SIG-M5 treated with dmso at 0.1 percent for 504 hours (cell line): ENCODE data around the gene TRMT1.

Source experiments
- DNase-seq: peaks from one replicate; lab custom pipeline; 2025; ENCODE audit not compliant: unreplicated experiment; lab: John Stamatoyannopoulos, UW

Gene TRMT1

DNA sequence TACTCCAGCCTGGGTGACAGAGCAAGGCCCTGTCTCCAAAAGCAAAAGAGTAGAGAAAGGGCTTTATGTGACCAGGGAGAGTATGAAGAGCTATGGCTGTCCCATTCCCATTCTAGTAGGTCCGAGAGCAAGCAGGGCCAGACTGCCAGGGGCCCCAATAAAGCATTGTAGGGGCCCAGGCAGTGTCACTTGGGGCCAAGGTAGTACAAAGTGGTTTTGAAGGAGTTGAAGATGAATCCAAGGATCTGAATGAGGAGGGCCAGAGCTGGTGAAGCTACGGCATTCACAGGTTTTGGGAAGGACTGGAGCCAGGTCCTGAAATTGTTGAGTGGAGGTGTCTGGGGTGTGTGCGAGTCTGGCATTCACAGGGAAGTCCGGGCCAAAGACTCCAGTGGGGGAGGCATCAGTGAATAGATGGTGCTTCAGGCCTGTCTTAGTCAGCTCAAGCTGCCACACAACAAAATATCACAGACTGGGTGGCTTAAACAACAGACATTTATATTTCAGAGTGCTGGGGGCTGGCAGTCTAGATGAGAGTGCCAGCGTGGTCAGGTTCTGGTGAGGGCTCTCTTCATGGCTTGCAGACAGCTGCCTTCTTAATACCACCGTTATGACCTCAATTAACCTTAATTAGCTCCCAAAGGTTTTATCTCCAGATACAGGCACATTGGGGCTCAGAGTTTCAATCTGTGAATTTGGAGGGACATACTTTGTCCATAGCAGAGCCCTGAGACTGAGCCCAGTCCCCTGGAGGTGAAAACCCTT is 11.5 kb upstream of the TRMT1 start:
- DNase-seq: no peak

DNA sequence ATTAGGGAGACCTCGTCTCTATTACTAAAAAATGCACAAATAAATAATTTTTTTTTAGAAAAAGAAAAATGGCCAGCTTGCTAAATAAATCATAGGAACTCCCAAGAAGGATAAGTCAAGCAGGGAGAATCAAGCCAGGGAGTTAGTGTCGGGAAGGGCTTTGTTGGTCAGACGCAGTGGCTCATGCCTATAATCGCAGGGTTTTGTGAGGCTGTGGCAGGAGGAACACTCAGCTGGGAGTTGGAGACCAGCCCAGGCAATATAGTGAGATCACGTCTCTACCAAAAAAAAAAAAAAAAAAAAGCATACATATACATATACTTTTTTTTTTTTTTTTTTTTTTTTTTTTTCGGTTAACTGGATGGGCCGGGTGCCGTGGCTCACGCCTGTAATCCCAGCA is 10.5 kb upstream of the TRMT1 start:
- no peak for DNase-seq

DNA sequence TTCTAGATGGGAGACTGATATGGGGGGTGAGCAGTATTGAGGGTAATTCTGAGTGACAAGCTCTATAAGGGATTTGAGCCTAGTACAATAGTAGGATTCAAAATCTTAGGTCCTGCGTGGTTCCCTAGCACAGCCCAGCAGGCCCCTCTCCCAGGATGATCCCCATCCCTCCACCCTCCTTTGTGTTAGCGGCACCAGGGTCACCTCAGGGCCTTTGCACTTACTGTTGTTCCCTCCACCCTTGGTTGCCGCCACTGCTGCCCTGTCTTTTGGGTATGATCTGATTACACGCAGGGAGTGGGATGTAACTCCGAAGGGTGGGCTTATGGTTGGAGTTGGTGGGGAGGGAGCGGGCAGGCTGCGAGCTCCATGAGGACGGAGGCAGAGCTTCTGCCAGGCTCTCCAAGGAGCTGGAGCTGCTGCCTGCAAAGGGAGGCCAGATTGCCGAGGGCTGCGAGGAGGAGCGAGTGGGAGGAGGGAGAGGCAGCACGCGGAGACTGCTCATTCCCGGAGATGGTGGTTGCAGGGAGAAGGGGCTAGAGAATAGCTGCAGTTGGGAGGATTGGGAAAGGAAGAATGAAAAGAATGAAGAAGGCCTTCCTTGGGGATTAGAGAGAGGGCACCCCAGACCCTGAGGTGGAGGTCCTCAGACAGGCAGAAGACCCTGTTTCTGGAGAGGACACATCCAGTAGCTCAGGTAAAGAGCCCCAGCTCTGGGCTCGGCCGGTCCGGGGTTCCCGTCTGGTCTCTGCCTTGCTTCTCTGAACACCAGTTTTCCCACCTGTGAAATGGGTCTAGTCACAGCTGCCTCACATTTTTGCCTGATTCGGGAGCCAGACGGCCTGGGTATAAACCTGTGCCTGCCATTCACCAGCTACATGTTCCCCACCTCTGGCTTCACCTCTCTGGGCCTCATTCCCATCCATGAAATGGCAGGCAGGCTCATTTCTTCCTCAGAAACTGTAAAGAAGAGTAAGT is 6.7 kb upstream of the TRMT1 start:
- DNase-seq: no peak

DNA sequence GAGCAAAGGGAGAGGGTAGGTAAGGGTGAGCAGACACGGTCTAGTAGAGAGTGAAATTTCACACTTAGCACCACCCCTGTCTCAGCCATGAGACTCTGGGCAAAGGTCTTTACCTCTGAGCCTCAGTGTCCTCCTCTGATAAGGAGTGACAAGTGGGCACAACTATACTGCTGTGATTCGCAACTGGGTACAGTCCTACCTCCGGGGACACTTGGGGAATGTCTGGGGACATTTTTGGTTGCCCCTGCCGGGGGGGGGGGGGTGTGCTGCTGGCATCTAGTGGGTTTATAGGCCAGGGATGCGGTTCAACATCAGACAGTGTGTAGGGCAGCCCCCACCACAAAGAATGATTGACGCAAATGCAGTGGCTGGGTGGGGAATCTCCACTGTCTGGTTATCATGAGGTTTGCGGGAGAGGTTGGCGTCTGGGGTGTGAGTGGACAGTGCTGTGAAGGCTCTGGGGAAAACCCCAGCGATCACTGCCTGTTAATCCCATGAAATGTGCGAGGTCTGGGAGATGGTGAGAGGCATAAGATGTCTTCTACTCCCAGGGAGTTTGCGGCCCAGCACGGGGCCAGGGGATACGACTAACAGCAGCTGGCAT is 5.8 kb upstream of the TRMT1 start:
- DNase-seq: no peak

DNA sequence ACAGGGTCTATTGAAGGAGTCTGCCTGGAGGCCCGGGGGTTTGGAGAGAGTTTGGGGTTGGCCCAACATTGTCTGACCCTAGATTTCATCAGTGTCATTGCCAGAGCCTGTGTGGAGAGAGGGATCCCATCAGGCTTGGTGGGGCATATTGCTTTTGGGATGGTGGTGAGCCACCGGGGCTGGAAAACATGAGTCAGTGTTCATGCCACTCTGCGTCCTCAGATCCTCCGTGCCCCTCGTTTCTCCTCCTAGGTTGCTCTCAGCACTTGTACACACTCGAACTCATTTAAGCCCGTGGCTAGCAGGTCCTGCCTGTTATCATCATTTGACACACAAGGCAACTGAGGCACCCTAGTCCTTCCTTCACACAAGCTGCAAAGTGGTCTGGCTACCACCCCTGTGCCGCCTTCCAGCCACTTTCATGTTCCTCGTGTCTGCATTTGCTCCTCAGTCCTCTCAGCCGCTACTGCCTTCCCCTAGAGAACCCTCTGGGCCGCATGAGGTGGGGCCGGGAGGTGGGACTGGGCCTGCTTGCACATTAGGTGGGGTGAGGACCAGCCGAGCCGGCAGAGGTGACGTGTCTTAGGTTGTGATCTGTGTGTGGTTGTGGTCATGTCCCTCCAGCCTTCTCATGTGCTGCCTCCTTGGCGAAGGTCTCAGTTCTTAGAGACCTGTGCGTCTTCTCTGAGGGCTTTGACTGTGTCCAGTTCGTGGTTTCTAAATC is 5.2 kb upstream of the TRMT1 start:
- DNase-seq: no peak

DNA sequence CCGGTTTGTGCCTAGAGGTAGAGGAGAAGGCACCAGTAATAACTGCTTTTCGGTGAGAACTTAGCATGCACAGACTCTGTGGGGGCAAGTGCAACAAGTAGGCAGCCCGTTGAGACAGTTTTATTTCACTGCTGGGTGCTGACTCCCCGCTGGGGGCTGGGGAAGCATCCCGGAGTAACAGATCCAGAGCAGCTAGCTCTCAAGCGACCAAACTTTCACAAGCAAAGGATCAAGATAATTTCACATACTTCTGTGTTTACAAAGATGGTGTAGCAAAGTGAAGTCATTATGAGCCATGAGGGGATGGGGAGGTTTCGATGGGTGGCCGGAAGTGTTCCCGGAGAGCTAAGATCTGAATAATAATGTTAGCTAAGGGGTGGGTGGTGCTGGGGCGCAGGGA is 4.3 kb upstream of the TRMT1 start:
- DNase-seq: no peak

DNA sequence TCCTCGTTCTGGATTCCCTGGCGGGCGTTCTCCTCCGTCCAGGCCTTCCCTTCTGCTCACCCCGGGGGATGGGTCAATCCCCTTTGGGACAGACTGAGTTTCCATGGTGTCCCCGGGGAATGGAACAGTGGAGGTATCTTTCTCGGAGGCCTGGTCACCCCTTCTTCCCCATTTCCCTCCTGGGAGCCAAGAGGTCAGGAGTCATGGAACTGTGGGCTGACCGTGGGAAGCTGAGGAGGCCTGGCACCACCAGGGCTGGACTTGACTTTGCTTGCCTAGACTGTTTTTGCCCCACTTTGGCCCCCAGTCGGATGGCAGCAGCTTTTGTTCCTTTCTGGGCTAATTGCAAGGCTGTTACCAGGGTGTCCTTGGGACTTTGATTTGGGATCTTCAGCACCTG is 3.5 kb upstream of the TRMT1 start:
- no peak for DNase-seq

DNA sequence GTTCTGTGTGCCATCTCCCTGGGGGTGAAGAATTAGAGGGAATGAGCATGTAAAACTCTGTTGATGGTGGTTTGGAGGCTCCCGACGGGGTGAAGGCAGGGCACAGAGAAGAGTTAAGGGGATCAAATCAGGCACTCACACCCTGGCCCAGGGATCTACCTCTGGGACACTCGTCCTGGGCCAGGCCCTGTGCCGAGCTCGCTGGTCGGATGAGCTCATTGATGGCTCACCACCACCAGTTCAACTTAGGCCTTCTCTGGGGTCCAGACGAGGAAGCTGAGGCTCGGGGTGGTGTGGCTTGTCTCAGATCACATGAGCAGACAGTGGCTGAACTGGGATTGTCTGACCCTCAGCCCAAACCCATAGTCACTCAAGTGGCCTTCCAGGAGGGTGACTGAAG is 3.1 kb upstream of the TRMT1 start:
- DNase-seq: no peak

DNA sequence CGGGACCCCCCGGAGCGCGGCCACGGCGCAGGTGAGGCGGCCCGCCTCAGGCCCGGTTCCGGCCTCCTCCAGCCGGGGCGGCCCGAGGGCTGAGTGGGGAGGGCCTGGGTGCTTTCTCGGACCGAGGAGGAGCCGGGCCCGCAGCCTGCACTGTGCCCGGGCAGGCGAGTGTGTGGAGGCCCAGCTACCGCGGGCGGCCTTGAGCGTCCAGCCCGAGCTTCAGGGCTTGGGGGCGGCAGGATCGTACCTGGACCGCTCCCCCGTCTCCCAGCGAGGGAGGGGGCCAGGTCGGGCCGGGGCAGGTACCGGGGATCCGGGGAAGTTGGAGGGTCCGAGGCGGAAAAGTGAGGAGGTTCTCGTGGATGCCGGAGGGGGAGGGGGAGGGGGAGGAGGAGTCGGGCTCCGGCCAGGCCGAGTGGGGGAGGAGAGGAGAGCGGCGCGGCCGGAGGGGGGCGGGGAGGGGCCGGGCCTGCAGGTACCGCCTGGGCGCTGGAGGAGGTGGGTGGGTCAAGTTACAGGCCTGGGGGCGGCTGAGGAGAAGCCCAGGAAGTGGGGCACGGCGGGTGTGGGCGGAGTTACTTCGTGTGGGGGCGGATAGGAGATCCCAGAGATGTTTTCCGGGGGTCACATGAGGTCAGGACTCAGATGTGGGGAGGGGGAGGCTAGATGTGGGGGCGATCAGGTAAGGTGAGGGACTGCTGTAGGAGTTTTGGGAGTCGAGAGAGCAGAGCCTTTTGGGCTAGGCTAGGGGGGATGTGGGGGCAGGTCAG is 2.1 kb upstream of the TRMT1 start:
- no peak for DNase-seq

DNA sequence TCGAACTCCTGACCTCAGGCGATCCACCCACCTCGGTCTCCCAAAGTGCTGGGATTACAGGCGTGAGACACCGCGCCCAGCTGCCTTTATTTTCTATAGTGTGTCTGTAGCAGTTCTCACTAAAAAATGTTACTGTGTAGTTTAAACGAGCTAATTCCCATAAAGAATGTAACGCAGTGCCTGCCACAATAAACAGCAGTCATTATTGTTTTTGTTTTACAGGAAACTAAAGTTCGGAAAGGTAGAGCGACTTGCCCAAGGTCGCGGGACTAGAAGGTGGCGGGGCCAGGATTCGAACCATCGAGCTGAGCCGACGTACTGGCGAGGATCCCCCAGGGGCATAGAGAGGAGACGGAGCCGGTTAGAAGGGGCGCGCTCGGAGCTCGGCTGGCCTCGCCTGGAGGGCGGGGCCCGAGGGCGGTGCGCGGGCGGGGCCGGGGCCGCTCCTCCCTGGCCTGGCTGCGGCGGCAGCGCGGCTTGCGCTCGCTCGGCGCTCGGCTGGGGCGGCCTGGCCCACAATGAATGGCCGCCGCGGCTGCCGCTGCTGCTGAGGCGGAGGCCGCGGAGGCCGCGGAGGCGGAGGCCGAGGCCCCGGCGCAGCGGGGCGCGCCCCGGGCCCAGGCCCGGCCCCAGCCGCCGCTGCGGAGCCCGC is 1.4 kb upstream of the TRMT1 start, which contains the start of gene NACC1:
NACC1 (plus strand) TSS at position 493 of the 652 bp plus-strand sequence. CDS start 16,944 bp downstream, outside the sequence.
- peak; percentile 93 for DNase-seq

DNA sequence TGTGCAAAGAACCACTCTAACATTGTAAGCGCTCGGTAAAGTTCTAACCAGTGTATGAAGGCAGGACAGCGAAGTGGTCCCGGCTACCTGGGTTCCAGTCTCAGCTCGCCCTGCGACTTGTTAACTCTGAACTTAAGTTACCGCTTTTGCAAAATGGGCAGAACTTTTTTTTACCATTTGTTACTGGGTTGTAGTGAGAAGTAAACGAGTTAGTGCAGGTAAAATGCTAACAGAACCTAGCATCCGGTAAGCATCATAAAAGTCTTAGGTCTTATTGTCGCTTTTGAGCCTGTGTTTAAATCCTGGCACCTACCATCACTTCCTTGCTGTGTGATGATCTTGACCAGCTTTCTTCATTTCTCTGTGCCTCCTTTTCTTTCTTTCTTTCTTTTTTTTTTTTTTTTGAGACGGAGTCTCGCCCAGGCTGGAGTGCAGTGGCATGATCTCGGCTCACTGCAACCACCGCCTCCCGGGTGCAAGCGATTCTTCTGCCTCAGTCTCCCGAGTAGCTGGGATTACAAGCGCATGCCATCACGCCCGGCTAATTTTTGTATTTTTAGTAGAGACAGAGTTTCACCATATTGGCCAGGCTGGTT is 734 bp upstream of the TRMT1 start:
- peak; percentile 58 for DNase-seq

DNA sequence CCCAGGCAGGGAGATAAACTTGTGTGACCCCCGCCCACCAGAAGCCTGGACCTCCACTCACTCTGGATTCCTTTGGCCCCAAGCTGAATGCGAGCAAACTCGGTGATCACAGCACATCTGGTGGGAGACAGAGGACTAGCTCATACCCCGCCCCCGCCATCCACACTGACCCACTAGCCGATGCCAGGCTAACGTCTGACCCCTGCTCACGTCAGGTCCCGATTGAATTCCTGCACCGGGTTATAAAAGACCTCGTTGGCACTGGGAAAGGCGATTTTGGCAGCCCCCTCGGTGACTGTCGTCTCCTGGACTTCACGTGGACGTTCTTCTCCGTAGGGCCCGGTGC is 631 bp downstream of the TRMT1 start:
- no peak for DNase-seq

DNA sequence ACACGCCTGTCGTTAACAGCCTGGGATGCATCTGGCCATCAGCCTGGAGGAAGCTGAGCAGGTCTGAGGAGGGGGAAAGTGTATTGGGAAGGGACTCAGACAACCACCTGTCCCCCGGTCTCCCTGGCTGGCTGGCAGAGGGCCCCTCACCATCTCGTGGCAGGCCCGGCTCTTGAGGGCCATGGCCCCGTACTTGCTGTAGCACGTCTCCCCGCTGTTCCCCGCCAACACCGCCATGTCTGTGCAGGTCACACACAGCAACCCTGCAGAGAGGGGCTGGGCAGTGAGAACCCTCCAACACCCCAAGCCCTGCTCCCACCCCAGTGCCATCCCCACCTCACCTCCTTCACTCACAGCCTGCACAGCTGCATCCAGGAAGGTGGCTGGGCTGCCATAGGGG is 4.0 kb downstream of the TRMT1 start:
- no peak for DNase-seq

DNA sequence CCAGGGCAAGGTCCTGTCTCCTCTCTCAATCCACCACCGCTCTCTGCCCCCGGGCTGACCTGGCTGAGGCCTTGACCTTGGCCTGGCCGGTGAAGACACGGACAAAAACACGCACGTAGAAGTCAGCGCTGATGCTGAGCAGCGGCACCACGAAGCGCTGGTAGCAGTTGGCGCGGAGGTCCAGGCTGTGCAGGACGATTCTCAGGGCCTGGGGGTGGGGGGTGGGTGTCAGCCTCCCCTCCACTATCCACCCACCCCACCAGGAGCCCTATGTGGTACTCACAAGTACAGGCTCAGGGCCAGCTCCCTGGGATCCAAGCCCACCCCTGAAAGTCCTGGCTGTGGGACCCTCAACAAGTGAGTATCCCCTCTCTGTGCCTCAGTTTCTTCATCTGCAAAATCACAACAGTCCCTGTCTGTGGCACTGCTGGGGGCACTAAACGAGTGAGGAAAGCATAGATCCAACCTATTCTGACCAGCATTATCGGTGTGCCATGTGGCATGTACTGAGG is 6.4 kb downstream of the TRMT1 start:
- no peak for DNase-seq

DNA sequence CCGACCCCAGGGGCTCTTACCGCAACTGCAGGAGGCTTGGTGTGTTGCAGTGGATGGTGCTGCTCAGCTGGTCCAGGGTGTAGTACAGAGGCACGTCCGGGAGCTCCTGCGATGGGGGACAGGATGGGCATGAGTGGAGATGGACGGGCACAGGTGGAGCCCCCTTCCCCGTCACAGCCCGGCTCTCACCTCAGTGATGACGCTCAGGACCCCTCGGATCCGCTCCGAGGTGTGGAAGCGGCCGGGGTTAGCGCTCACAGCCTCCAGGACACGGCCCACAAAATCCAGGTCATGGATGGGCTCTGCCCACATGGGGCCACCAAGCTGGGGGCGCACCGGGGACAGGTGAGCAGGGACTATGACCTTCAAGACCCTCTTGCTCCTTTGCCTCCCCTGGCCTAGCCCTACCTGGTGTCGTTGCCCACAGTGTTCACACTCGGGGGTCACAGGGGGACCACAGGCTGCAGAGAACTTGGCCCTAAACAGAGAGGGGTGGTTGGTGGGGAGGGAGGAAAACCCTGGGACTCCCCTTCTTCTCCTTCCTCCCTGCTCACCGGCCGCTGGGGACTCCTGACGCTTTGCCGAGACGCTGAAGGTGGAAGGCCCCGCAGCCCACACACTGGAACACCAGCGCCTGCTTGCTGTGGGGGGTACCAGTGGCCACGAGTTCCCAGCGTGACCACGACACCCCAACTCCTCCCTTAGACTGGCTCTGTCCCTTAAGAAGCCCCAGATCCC is 7.0 kb downstream of the TRMT1 start:
- DNase-seq: no peak

DNA sequence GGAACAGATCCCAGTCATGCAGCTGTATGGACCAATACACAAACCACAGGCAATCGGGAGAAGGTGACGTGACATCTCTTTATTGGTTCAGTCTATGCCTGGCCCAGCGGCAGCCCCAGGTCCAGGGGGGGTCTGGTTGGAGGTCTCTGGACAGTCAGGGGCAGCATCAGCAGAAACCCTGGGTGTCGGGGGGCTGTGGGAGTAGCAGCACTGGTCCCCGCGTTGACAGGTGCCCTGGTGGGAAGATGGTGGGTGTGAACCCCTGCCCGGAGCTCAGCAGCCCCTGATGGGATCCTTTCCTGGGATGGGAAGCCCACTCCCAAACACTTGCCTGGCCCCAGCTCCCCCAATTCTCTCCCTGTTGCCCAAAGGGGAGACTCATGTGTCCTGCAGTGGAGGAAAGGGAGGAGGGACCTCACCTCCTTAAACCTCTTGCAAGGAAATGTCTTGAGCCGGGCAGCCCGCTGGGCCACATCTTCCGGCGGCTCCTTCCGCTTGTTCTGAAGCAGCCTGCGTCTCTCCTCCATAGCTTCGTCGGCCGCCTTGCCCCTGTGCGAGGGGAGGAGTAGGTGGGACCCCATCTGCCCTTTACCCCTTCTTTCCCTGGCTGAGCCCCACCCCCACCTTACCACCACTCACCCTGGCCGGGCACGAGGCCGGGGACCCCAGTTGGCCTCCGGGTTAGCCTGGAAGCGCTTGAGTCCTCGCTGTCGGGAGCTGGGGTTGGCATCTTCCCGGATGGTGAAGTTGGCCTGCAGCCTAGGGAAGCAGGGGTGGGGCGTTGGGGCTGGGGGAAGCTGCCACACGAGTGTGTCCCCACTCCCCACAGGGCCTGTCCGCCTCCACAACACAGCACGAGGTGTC is 11.5 kb downstream of the TRMT1 start:
- no peak for DNase-seq

DNA sequence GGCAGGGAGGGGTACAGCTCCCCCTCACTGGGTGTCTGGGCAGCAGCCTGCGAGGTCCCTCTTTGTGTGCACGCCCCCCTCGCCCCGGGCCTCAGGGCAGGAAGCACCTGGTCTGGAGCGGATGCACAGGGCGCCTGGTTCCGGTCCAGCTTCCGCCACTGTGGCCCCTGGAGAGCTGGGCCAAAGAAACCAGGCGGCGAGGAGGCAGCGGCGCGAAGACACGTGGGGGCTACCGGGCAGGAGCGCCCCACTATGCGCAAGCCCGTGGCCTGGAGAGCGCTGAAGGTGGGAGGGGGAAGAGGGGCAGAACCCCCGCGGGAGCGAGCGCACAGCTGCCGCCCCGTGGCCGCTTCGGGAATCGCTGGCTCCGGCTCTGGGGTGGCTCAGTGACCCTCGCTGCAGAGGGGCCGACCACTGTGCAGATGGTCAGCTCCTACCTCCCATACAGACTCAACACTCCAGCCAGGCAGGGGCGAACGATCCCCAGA is 12.1 kb downstream of the TRMT1 start:
- DNase-seq: peak; percentile 67
